Measurements from ENCODE around the gene ACTN4.
"Not testable (repeated sequence)": the region's sequence is repeated elsewhere in the genome, so short reads cannot be mapped to it uniquely, and the experiment has no call there.

GRCh38 chr19:38770228-38770948 lies 122.9 kb downstream of the ACTN4 start:
- not testable (repeated sequence) for TF ChIP-seq CTCF, POLR2A (IDR thresholded peaks at IDR 0.05)
